ENCODE data around the gene SRGN. TPM values are rescaled to one million over a fixed set of nuclear protein-coding genes. Genes with fewer than 3 reads are reported as not detected.
A peak's percentile ranks its signal among the peaks of the same experiment; 100 is the strongest.

The SRGN gene
- total and polyA plus RNA-seq, 5 experiments from 2014 or later = 70.7 to 301 (median 80.3) TPM

GRCh38 chr10:69065406-69066361 lies 22.2 kb upstream of the SRGN start:
- peaks cover 8 to 38% (median 15%) of the 10 kb centered on the region in 4 donors for H3K4me1 Mint-ChIP-seq
- no peaks in the 10 kb centered on the region for H3K27me3 Mint-ChIP-seq
- no peak overlapping the region for H3K4me3 Mint-ChIP-seq
- no peak for DNase-seq
- H3K27ac Mint-ChIP-seq = peak overlapping the region in 3 of 10 donors; percentile 9 to 88 (median 69)
- no peak for ATAC-seq
- no peaks in the 10 kb centered on the region for H3K9me3 Mint-ChIP-seq
- H3K36me3 Mint-ChIP-seq = no peaks in the 10 kb centered on the region
- POLR2A ChIA-PET = interaction anchor here (1.4 kb wide), 1 partner anchor 15 kb away, joined by 6 read pairs; no protein-coding TSS in a partner anchor

GRCh38 chr10:69067189-69067588 lies 20.7 kb upstream of the SRGN start:
- Mint-ChIP-seq H3K4me1 (peaks cover 3 to 23% (median 3%) of the 10 kb centered on the region in 4 donors), H3K27me3 (no peaks in the 10 kb centered on the region), H3K4me3 (no peak overlapping the region), H3K27ac (peak overlapping the region in 1 of 10 donors; percentile 53), H3K9me3 (no peaks in the 10 kb centered on the region), H3K36me3 (no peaks in the 10 kb centered on the region)
- POLR2A ChIA-PET = interaction anchor here (0.6 kb wide), 1 partner anchor 54 kb away, joined by 3 read pairs; no protein-coding TSS in a partner anchor
- DNase-seq (no peak), ATAC-seq (no peak)

- H3K27ac Mint-ChIP-seq = no peak overlapping the region
- ATAC-seq = no peak
- no peaks in the 10 kb centered on the region for H3K27me3 Mint-ChIP-seq
- no peaks in the 10 kb centered on the region for H3K9me3 Mint-ChIP-seq
- H3K4me1 Mint-ChIP-seq = peaks cover 0 to 24% (median 4%) of the 10 kb centered on the region in 4 donors
- POLR2A ChIA-PET = interaction anchor here (0.8 to 1.0 kb wide), 2 partner anchors 20 to 27 kb away, joined by 3 to 7 read pairs; partner anchors contain the start of gene SRGN
- H3K4me3 Mint-ChIP-seq = no peak overlapping the region
- no peaks in the 10 kb centered on the region for H3K36me3 Mint-ChIP-seq
- DNase-seq = no peak
These were observed 19.4 kb upstream of the SRGN start for GRCh38 chr10:69068549-69068948.

GRCh38 chr10:69069090-69070042 lies 18.5 kb upstream of the SRGN start:
- H3K9me3 Mint-ChIP-seq = no peaks in the 10 kb centered on the region
- H3K4me1 Mint-ChIP-seq = peaks cover 0 to 28% (median 4%) of the 10 kb centered on the region in 4 donors
- H3K4me3 Mint-ChIP-seq = no peak overlapping the region
- H3K36me3 Mint-ChIP-seq = no peaks in the 10 kb centered on the region
- POLR2A ChIA-PET = interaction anchor here (0.8 kb wide), 1 partner anchor 19 kb away, joined by 3 read pairs; the partner anchor contains the start of gene SRGN
- H3K27me3 Mint-ChIP-seq = no peaks in the 10 kb centered on the region
- ATAC-seq (no peak), DNase-seq (no peak)
- no peak overlapping the region for H3K27ac Mint-ChIP-seq

- Mint-ChIP-seq H3K4me1 (peaks cover 0 to 15% (median 2%) of the 10 kb centered on the region in 4 donors), H3K9me3 (no peaks in the 10 kb centered on the region), H3K27ac (peak overlapping the region in 2 of 10 donors; percentile 21 to 86), H3K4me3 (no peak overlapping the region), H3K27me3 (no peaks in the 10 kb centered on the region), H3K36me3 (no peaks in the 10 kb centered on the region)
- POLR2A ChIA-PET = no interaction called here
- DNase-seq (no peak), ATAC-seq (no peak)
These were observed 17.0 kb upstream of the SRGN start for GRCh38 chr10:69070951-69071350.

GRCh38 chr10:69071610-69072009 lies 16.3 kb upstream of the SRGN start:
- Mint-ChIP-seq H3K4me3 (no peak overlapping the region), H3K4me1 (peaks cover 0 to 11% (median 2%) of the 10 kb centered on the region in 4 donors), H3K27ac (no peak overlapping the region), H3K27me3 (no peaks in the 10 kb centered on the region), H3K9me3 (no peaks in the 10 kb centered on the region), H3K36me3 (no peaks in the 10 kb centered on the region)
- POLR2A ChIA-PET = interaction anchor here (1.2 kb wide), 1 partner anchor 16 kb away, joined by 3 read pairs; the partner anchor contains the start of gene SRGN
- DNase-seq (no peak), ATAC-seq (no peak)

GRCh38 chr10:69073026-69073425 lies 14.9 kb upstream of the SRGN start:
- no peaks in the 10 kb centered on the region for H3K9me3 Mint-ChIP-seq
- H3K36me3 Mint-ChIP-seq = no peaks in the 10 kb centered on the region
- no peaks in the 10 kb centered on the region for H3K27me3 Mint-ChIP-seq
- no peak for DNase-seq
- peaks cover 0 to 11% (median 2%) of the 10 kb centered on the region in 4 donors for H3K4me1 Mint-ChIP-seq
- H3K4me3 Mint-ChIP-seq = no peak overlapping the region
- no peak for ATAC-seq
- POLR2A ChIA-PET = interaction anchor here (1.2 kb wide), 1 partner anchor 15 kb away, joined by 3 read pairs; the partner anchor contains the start of gene SRGN
- peak overlapping the region in 3 of 10 donors; percentile 60 to 73 (median 68) for H3K27ac Mint-ChIP-seq

GRCh38 chr10:69073736-69074364 lies 14.1 kb upstream of the SRGN start:
- DNase-seq = no peak
- H3K9me3 Mint-ChIP-seq = no peaks in the 10 kb centered on the region
- no peaks in the 10 kb centered on the region for H3K36me3 Mint-ChIP-seq
- no peak for ATAC-seq
- peak overlapping the region in 1 of 10 donors; percentile 29 for H3K27ac Mint-ChIP-seq
- no peak overlapping the region for H3K4me3 Mint-ChIP-seq
- H3K4me1 Mint-ChIP-seq = peaks cover 0 to 11% (median 2%) of the 10 kb centered on the region in 4 donors
- H3K27me3 Mint-ChIP-seq = no peaks in the 10 kb centered on the region
- POLR2A ChIA-PET = no interaction called here

- H3K27ac Mint-ChIP-seq = peak overlapping the region in 1 of 10 donors; percentile 29
- POLR2A ChIA-PET = no interaction called here
- H3K9me3 Mint-ChIP-seq = no peaks in the 10 kb centered on the region
- no peaks in the 10 kb centered on the region for H3K27me3 Mint-ChIP-seq
- ATAC-seq (no peak), DNase-seq (no peak)
- H3K4me1 Mint-ChIP-seq = peaks cover 0 to 11% (median 2%) of the 10 kb centered on the region in 4 donors
- H3K36me3 Mint-ChIP-seq = no peaks in the 10 kb centered on the region
- H3K4me3 Mint-ChIP-seq = no peak overlapping the region
These were observed 13.4 kb upstream of the SRGN start for GRCh38 chr10:69074532-69074931.

GRCh38 chr10:69075431-69075830 lies 12.5 kb upstream of the SRGN start:
- Mint-ChIP-seq H3K36me3 (no peaks in the 10 kb centered on the region), H3K27me3 (no peaks in the 10 kb centered on the region), H3K9me3 (no peaks in the 10 kb centered on the region), H3K4me3 (no peak overlapping the region), H3K27ac (no peak overlapping the region), H3K4me1 (peaks cover 0 to 11% (median 3%) of the 10 kb centered on the region in 4 donors)
- no peak for DNase-seq
- no peak for ATAC-seq
- POLR2A ChIA-PET = interaction anchor here (0.6 kb wide), 1 partner anchor 61 kb away, joined by 3 read pairs; no protein-coding TSS in a partner anchor

- ATAC-seq = no peak
- no peaks in the 10 kb centered on the region for H3K27me3 Mint-ChIP-seq
- H3K36me3 Mint-ChIP-seq = no peaks in the 10 kb centered on the region
- H3K27ac Mint-ChIP-seq = no peak overlapping the region
- POLR2A ChIA-PET = interaction anchor here (0.6 kb wide), 1 partner anchor 121 kb away, joined by 4 read pairs; no protein-coding TSS in a partner anchor
- H3K9me3 Mint-ChIP-seq = no peaks in the 10 kb centered on the region
- no peak for DNase-seq
- peaks cover 0 to 5% (median 2%) of the 10 kb centered on the region in 4 donors for H3K4me1 Mint-ChIP-seq
- no peak overlapping the region for H3K4me3 Mint-ChIP-seq
These were observed 9.6 kb upstream of the SRGN start for GRCh38 chr10:69078311-69078710.

- DNase-seq (no peak), ATAC-seq (no peak)
- Mint-ChIP-seq H3K27ac (no peak overlapping the region), H3K36me3 (no peaks in the 10 kb centered on the region), H3K4me1 (peaks cover 3% of the 10 kb centered on the region in 4 donors), H3K9me3 (no peaks in the 10 kb centered on the region), H3K27me3 (no peaks in the 10 kb centered on the region), H3K4me3 (no peak overlapping the region)
- POLR2A ChIA-PET = interaction anchor here (1.7 kb wide), 1 partner anchor 15 kb away, joined by 6 read pairs; no protein-coding TSS in a partner anchor
These were observed 7.7 kb upstream of the SRGN start for GRCh38 chr10:69080226-69080625.

All from naive thymus-derived CD8-positive, alpha-beta T cell (primary cell).